Mucosa of descending colon (tissue), 3 donors: Measurements from ENCODE around the gene ATP11B. TPM values are rescaled to one million over a fixed set of nuclear protein-coding genes. Genes with fewer than 3 reads are reported as not detected.
"Not testable (repeated sequence)": the region's sequence is repeated elsewhere in the genome, so short reads cannot be mapped to it uniquely, and the experiment has no call there.

Source experiments
- ATAC-seq: fragments of 200-7000 bp; cut with Tn5 transposase; one replicate; pipeline ENCODE4 v1.9.1; 2020; ENCODE audit warnings: mild to moderate bottlenecking, moderate library complexity
- DNase-seq, 3 donors: peaks; one replicate each; pipeline ENCODE4 v3.0.0-alpha.2; 2020
- H3K36me3 ChIP-seq: fragments of 200-600 bp; one replicate; pipeline ENCODE4 v1.8.0; 2021; ENCODE audit warnings: low read depth, mild to moderate bottlenecking
- H3K4me1 ChIP-seq: fragments of 200-600 bp; one replicate; pipeline ENCODE4 v1.8.0; 2021; ENCODE audit warnings: low read depth, mild to moderate bottlenecking
- H3K4me3 ChIP-seq: fragments of 200-600 bp; one replicate; pipeline ENCODE4 v1.8.0; 2021; ENCODE audit warnings: mild to moderate bottlenecking
- H3K9me3 ChIP-seq: fragments of 200-600 bp; one replicate; pipeline ENCODE4 v1.8.0; 2021; ENCODE audit warnings: mild to moderate bottlenecking
- CTCF ChIP-seq: fragments of 200-600 bp; IDR thresholded peaks from one replicate; pipeline ENCODE4 v1.8.0; 2022; ENCODE audit warnings: antibody characterized with exemption, mild to moderate bottlenecking
- intact Hi-C, 2 donors: fragments of 100-400 bp; cut with DNase I in 1 of 2; cut with micrococcal nuclease in 1 of 2; formaldehyde crosslinking; loops; one replicate each; pipeline versions ENCODE4 v1.11.0 to v1.11.1; 2022; cut with DNase I, micrococcal nuclease
- total RNA-seq, 3 donors: library from RNA; stranded (reverse); fragmentation: NEBNext Ultra II Directional in 2 of 3; extraction: Animal tissue kit (Norgen Biotek cat#: 25700) in 2 of 3; gene quantifications; one replicate each; pipeline versions ENCODE4 v1.2.1 to v1.2.4, GENCODE V29; 2021 to 2023
- donor health status: DM: no; HTN: no; CAD: no; lungs with moderate emphysema.
- donor health status: DM: no; HTN: no; CAD: no.
- donor health status: DM: no; HTN: yes; CAD: no.

The ATP11B gene
- total RNA-seq, 3 donors from 2014 or later, result 100 to 107 (median 102) TPM

GRCh38 chr3:182795389-182795782 lies 2.1 kb downstream of the ATP11B start:
- Histone ChIP-seq H3K4me3 (no peak overlapping the region), H3K9me3 (no peaks in the 10 kb centered on the region), H3K4me1 (peaks cover 9% of the 10 kb centered on the region), H3K36me3 (no peaks in the 10 kb centered on the region)
- intact Hi-C loops, result no loop called here
- no peak for TF ChIP-seq CTCF
- peak in 1 of 3 donors; percentile 69 for DNase-seq
- peak; percentile 46 for ATAC-seq

GRCh38 chr3:182796310-182796709 lies 3.0 kb downstream of the ATP11B start:
- H3K36me3 ChIP-seq, result no peaks in the 10 kb centered on the region
- H3K4me3 ChIP-seq, result no peak overlapping the region
- no peak for DNase-seq
- ATAC-seq, result no peak
- intact Hi-C loops, result no loop called here
- H3K9me3 ChIP-seq, result no peaks in the 10 kb centered on the region
- no peak for TF ChIP-seq CTCF
- peaks cover 9% of the 10 kb centered on the region for H3K4me1 ChIP-seq

GRCh38 chr3:182797876-182798275 lies 4.6 kb downstream of the ATP11B start:
- H3K36me3 ChIP-seq, result no peaks in the 10 kb centered on the region
- TF ChIP-seq CTCF, result no peak
- H3K4me1 ChIP-seq, result peaks cover 13% of the 10 kb centered on the region

GRCh38 chr3:182799143-182799542 lies 5.8 kb downstream of the ATP11B start:
- H3K9me3 ChIP-seq, DNase-seq, ATAC-seq, H3K36me3 ChIP-seq, H3K4me3 ChIP-seq, intact Hi-C loops: not testable (repeated sequence)
- H3K4me1 ChIP-seq, result peaks cover 13% of the 10 kb centered on the region

More at GRCh38 chr3:182797876-182798275, 4.6 kb downstream of the ATP11B start:
- Histone ChIP-seq H3K9me3 (no peaks in the 10 kb centered on the region), H3K4me3 (no peak overlapping the region)
- intact Hi-C loops, result no loop called here
- DNase-seq (no peak), ATAC-seq (no peak)

- no peaks in the 10 kb centered on the region for H3K36me3 ChIP-seq
- ATAC-seq, result no peak
- no peaks in the 10 kb centered on the region for H3K9me3 ChIP-seq
- no peak for TF ChIP-seq CTCF
- no peak for DNase-seq
- no peak overlapping the region for H3K4me3 ChIP-seq
- intact Hi-C loops, result no loop called here
- peaks cover 8% of the 10 kb centered on the region for H3K4me1 ChIP-seq
Observed at GRCh38 chr3:182800508-182800907, 7.2 kb downstream of the ATP11B start.

GRCh38 chr3:182802413-182803390 lies 9.4 kb downstream of the ATP11B start:
- Histone ChIP-seq H3K36me3 (no peaks in the 10 kb centered on the region), H3K4me3 (no peak overlapping the region), H3K9me3 (no peaks in the 10 kb centered on the region), H3K4me1 (peaks cover 4% of the 10 kb centered on the region)
- TF ChIP-seq CTCF, result no peak
- ATAC-seq (no peak), DNase-seq (no peak)
- intact Hi-C loops, result no loop called here
